HG03196 (cell line): Measurements from ENCODE around the gene ZNF256.

ENCODE experiments used
- ATAC-seq: cut with Tn5 transposase; IDR thresholded peaks from one replicate; pipeline ENCODE4 v1.9.1; 2021; ENCODE audit not compliant: unreplicated experiment

The ZNF256 gene

DNA sequence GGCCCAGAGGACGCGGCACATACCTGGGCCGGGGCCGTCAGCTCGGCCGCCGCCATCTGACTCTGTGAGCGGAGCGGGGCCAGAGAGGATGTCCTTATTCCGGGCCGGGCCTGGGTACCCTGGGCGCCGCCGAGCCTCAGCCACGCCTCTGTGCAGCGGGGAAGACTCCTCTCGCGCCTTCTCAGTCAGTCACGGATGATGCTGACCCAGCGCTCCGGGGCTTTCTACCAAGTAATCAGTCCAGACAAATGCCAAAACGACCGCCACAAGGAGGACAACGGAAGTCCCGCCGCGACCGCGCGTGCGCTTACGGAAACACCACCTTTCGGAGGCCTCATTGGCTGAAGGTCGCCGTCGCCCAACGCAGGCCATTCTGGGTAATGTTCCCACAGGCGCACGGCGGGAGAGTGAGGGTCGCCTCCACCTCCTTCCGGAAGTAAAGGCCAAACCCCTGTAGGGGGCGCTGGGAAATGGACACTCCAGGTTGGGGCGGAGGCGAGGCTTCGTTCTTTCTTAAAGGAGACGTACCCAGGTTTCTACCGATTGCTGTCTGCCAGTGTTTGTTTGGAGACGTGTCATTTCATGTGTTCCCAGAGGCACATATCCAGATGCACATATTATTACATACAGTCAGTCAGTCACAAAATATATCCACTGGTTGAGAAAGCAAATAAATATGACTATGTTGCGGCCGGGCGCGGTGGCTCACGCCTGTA lies at the start of gene ZNF256:
Gene ZNF256 (minus strand): TSS at position 288 of the 716 bp plus-strand sequence. CDS start 232 bp downstream, at position 56.
- ATAC-seq: peak; percentile 82

DNA sequence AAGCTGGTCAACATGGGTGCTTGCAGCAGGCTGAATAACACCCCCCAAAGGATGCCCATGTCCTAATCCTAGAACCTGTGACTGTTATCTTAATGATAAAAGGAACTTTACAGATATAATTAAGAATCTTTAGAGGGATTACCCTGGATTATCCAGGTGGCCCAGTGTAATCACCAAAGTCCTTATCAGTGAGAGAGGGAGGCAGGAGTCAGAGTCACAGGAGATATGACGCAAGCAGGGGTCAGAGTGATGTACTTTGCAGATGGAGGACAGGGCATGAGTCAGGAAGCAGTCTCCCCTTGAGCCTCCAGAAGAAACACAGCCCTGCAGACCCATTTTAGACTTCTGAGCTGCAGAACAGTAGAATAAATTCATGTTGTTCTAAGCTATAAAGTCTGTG lies 45.3 kb upstream of the ZNF256 start:
- ATAC-seq: no peak

DNA sequence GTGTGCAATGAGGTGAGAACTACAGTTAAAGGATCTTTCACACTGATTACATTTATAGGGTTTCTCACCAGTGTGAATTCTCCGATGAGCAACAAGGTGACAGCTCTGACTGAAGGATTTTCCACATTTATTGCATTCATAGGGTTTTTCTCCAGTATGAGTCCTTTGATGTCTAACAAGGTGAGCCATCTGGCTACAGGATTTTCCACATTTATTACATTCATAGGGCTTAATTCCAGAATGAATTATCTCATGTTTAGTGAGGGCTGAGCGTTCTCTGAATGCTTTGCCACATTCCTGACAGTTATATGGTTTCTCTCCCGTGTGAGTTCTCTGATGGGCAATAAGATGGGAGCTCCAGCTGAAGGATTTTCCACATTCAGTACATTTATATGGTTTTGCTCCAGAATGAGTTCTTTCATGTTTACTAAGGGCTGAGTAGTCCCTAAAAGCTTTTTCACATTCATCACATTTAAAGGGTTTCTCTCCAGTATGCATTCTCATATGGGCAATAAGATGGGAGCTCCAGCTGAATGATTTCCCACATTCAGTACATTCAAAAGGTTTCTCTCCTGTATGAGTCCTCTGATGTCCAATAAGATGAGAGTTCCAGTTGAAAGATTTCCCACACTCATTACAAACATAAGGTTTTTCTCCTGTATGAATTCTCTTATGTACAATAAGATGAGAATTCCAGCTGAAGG lies 31.2 kb upstream of the ZNF256 start:
- no peak for ATAC-seq

DNA sequence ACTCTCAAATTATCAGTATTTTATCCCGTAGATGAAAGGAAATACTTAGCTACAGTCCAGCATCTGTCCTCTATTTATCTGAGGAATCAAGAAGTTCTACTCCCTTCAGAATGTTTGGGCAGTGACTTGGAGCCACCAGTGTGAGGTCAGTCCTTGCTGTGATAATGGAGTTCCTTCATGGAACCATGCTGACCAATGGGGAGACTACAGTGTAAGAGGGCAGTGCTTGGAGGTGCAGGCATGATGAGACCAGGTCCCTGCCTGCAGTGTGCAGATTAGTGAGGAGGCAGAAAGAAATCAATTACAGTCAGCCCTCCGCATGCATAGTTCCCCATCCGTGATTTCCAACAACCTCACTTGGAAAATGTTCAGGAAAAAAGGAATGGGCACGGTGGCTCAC lies 26.9 kb upstream of the ZNF256 start, which contains the start of gene C19orf18:
Gene C19orf18 (minus strand): TSS at position 101 of the 400 bp plus-strand sequence. CDS start 102 bp downstream, outside the sequence.
- ATAC-seq: no peak

DNA sequence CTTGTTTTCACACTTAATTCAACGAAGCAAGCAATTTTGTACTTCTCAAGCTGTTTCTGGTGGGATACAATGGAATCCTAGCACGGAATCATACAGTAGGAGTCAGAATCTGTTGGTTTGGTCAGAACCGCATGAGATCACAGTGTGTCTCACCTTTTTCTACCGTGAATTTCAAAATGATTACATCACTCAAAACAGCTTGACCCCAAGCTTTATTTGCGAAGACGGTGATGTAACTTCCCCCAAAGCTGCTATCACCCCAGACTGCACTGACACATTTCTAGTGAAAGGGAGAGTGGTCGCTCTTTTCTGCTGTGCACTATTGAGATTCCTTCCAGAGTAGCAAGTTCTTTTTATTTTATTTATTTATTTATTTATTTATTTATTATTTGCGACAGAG lies 17.3 kb upstream of the ZNF256 start:
- ATAC-seq: no peak

DNA sequence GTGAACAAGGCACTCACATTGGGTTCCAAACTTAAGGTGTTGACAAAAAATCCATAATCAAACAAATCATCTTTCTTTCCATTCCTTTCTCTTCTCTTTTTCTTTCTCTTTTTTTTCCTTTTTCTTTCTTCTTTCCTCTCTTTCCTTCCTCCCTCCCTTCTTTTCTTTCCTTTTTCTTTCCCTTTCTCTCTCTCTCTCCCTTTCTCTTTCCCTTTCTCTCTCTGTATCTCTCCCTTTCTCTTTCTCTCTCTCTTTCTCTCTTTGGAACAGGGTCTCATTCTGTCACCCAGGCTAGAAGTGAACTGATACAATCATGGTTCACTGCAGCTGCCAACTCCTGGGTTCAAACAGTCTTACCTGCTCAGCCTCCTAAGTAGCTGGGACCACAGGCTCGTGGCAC lies 14.3 kb upstream of the ZNF256 start:
- ATAC-seq: no peak

DNA sequence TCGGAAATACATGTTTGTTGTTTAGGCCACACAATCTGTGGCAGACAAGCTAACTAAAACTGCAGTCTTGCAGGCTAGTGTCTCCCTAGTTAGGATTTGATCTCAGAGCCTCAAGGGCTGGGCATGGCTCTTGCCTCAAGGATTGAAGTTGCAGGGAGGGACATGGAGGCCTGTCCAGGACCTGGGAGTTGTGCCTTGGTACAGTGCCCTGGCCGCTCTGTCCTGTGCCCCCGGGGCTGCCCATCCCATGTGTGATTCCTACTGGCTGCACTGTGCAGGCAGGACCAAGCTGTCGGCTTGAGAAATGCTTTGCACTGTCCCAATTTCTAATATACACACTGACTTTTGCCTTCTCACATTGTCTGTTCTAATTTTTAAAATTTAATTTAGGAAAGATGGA lies 7.5 kb upstream of the ZNF256 start:
- ATAC-seq: no peak

DNA sequence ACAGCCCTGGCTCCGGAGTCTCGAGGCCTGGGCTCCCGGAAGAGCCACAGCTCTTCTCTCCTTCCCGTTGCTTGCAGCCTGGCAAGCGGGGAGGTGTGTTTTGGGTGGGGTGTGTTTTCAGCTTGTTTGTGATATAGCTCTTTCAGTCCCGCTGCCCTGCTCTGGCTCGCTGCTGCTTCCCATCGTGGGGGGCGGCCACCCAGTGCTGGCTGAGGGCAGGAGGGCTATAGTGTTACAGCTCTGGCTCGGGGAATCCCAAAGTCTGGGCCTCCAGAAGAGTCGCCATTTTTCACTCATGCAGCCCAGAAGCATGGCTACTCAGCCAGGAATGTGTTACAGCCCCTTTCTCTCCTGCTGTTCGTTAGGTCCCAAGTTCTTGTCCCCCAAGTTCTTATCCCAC lies 2.2 kb upstream of the ZNF256 start:
- ATAC-seq: no peak

DNA sequence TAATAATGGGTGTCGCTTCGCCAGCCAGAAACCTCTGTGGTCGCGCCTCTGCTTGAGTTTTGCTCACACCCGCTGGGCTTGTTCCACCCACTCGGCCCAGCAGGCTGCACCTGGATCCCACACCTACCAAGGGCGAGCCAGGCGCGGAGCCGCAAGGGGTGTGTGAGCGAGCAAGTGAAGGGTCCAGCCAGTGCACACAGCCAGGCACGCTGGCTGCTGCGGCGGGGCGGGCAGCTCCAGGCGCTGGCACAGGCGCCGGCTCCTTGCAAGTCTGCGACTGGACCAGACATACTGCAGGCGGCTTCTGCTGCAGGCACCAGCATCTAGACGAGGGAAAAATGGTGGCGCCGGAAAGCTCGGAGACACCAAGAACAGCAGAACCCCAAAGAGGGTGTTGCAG lies 1.8 kb upstream of the ZNF256 start:
- ATAC-seq: no peak

DNA sequence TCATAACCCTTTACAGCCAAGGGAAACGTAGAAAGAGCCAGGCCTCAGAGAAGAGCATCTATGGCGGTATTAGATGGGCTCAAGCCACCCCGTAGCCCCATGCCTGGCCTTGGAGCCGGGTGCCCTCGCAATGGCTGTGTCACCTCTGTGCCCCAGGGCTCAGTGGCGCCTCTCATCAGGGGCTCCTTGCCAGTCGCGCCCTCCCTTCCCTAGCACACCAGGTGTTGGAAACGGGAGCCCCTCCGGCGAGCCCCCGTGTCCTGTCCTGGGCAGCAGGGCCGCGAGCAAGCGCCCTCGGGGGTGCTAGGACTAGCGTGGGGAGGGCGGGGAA lies 453 bp downstream of the ZNF256 start:
- ATAC-seq: no peak

DNA sequence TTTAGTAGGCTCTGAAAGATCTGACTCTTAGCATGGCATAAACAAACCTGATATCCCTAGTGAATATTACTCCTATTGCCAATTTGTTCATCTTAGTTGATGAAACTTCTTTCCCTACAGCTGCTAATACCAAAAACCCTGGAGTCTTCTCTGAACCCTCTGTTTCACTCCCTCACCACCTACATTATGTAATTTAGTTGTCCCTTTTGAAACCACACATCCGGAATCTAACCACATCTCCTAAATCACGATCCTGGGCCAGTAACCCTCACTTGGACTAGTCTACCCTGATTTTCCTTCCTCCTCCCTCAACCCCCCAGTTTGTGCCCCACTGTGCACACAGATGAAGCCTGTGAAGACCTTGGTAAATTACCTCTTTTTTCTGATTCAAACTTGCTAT lies 1.2 kb downstream of the ZNF256 start:
- ATAC-seq: no peak

DNA sequence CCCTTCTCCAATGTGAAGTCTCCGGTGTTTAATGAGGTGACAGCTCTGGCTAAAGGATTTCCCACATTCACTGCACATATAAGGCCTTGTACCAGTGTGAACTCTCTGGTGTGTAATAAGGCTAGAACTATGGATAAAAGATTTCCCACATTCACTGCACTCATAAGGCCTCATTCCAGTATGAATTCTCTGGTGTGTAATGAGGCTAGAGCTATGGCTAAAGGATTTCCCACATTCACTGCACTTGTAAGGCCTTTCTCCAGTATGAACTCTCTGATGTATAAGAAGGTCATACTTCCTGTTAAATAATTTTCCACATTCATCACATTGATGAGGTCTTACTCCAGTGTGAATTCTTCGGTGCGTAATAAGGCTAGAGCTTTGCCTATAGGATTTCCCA lies 5.9 kb downstream of the ZNF256 start:
- ATAC-seq: no peak

DNA sequence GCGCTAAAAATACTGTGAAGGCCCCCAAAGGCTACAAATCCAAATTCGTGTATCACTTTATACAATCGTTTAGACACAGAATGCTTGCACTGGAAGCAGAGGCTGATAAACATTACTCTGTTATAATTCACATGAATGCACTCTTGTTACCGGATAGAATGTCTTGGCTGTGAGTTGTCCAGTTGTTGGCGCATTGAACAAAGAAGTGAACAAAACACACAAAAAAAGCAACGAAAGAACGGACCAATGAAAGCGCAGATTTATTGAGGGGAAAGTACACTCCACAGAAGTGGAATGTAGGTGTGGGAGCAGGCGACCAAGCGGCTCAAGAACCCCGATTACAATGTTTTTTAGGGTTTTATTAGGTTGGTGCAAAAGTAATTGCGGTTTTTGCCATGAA lies 11.8 kb downstream of the ZNF256 start:
- no peak for ATAC-seq

DNA sequence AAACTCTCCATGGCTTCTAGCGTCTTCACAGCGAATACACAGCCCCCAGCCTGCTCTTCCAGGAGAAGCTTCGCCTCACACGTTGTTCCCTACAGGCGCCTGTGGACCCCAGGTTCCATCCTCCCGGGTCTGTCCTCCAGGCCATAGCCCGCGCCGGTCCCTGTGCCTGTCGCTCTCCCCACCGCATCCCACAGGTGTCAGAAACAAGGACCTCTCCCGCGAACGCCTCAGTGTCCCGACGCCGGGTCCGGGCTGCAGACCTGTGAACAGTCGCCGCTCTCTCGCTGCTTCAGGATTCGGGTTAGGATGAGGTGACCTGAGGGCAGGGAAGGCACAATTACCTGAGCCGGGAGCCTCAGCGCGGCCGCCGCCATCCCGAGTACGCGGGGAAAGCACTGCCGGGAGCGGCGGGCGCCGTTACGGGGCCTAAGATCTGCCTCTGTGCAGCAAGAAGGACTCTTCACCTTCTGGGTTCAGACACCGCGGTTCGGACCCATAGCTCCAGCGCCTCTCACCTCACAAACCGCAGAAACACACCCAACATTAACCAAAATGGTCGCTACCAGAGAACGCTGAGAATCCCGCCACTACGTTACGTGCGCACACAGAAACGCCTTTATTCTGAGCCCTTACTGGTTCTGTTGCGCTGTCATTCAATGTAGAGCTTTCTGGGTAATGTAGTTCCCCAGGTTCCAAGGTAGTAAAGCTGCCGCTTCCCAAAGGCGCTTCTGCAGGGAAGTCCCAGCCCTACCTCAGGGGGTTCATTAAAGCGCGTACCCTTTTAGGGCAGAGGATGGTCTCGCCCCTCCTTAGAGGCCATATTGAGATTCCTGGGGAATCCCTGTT lies 12.5 kb downstream of the ZNF256 start, which contains the start of gene ZNF418:
Gene ZNF418 (minus strand): TSS at position 583 of the 846 bp plus-strand sequence. CDS start 1,580 bp downstream, outside the sequence.
- no peak for ATAC-seq

DNA sequence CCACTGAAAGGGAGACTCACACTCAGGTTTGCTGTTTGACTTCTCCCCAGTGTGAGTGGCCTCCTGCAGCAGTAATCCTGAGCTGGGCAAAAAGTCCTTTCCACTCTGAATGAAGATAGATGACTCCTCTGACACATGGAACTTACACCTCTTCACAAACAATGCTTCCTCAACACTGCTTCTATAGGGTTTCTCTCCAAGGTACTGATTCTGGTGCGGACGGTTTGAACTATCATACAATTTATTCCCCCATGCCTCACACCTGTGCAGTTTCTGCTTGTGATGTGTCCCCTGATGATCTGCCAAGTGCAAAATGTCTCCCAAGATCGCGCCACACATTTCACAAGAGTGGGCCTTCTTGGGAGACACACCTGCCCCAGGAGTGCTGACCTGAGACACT lies 19.9 kb downstream of the ZNF256 start:
- ATAC-seq: no peak

DNA sequence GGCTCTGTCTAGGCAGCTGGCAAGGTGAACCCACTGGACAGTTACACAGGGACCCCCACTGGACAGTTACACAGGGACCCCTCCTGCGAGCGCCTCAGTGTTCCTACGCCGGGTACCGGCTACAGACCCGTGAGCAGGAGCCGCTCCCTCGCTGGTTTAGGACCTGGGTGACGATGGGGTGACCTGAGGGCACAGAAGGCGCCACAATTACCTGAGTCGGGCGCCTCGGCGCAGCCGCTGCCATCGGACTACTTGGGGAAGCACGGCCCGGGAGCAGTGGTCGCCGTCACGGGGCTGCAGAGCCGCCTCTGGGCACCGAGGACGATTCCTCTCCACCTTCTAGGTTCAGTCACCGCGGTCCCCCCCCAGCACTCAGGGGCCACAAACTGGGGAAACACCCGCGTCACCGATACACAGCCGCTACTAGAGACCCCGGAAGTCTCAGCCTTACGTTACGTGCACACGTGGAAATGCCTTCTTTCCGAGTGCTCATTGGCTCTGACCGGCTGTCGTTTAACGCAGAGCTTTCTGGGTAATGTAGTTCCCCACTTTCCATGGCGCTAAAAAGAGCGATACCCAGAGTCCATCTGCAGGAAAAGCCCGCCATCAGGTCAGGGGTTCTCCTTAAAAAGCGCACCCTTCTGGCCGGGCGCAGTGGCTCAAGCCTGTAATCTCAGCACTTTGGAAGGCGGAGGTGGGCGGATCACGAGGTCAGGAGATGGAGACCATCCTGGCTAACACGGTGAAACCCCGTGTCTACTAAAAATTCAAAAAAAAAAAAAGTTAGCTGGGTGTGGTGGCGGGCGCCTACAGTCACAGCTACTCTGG lies 31.1 kb downstream of the ZNF256 start, which contains the start of gene ZNF417:
Gene ZNF417 (minus strand): TSS at position 425 of the 828 bp plus-strand sequence. CDS start 181 bp downstream, at position 244.
- peak; percentile 95 for ATAC-seq

DNA sequence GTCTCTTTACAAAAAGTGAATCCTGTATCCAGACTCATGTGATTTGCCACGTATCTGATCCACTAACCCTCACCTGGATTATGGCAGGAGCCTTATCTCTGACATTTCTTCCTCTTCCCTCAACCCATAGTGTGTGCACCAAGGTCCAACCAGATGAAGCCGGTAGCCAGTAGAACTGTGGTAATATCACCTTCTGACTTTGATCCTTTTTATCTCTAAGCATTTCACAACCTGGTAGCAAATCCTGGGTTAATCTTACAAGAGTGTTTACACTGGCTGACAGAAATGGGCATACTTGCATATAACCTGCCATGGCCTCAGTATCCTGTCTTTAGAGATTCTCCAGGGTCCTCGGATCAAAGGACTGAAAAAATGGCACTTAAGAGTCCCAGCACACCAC lies 33.0 kb downstream of the ZNF256 start:
- no peak for ATAC-seq

DNA sequence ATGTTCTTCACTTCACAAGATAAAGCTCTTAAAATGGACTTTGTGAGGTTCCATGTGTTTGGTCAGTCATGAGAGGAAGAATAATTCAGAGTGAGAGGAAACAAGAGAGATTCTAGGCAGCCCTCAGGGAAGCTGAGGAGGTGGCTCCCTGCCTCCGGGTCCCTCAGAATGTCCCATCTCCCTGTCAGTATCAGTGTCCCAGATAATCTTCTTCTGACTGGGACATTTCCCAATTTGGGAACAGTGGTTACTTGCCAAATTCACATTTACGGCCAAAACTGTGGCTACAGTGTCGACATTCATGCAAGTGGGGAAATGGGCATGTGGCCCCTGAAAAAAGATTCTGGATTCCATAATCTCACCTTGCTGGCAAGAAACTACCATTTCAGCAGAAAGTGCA lies 40.1 kb downstream of the ZNF256 start:
- no peak for ATAC-seq

DNA sequence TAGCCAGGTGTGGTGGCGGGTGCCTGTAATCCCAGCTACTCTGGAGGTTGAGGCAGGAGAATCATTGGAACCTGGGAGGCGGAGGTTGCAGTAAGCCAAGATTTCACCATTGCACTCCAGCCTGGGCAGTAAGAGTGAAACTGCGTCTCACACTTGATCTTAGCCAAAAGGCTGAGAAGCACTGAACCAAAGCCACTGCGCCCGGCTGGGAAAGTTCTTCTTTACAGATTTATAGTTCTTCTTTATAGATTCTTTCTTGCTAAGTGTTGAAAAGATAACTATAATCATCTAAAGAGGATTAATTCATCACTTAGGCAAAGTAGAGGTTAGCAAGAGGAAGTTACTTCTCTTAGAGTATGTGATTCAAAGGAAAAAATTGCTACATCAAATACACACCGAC lies 42.2 kb downstream of the ZNF256 start:
- ATAC-seq: no peak

DNA sequence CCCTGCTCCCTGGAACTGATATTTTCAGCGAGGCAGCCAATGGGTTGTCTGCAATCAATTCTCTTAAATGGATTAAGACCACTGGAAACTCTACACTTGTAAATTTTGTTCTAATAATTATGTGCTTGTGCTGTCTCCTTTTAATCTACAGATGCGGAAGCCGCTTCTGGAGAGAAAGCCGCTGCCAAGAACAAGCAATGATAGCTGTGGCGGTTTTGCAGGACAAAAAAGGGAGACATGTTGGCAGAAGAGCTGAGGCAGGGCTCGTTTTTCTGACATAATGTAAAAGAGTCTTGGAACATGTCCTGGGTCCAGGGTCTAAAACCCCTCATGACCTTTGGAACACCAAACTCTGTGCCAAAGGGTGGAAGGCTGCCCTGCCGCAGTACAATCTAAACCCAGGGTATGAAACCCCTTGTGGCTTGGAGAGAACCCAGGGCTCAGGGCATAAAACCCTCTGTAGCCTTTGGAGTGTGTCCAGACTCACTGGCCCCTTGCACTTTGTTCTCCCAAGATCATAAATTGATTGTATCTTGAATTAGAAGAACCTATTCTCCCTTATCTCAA lies 43.8 kb downstream of the ZNF256 start:
- ATAC-seq: no peak
